ENCODE measurements around the gene UQCRH.
"Not testable (repeated sequence)": the region's sequence is repeated elsewhere in the genome, so short reads cannot be mapped to it uniquely, and the experiment has no call there.

Gene UQCRH

GRCh38 chr1:46334030-46334384, 30.5 kb downstream of the UQCRH start:
- H3K4me1 ChIP-seq (ENCODE audit: control insufficient read depth, insufficient read depth, low read length): no peaks in the 10 kb centered on the region
- no peaks in the 10 kb centered on the region for H3K27me3 ChIP-seq (ENCODE audit: control insufficient read depth, insufficient read depth, low read length)
- no peaks in the 10 kb centered on the region for H3K9me3 ChIP-seq (ENCODE audit: control insufficient read depth, insufficient read depth, low read length)
- WGBS (ENCODE audit: insufficient coverage, insufficient read length): no CpG with 5 or more reads among the region's 2 CpGs
- H3K27ac ChIP-seq (ENCODE audit: low read length): no peak overlapping the region
- H3K4me3 ChIP-seq (ENCODE audit: low read length): no peak overlapping the region
- DNase-seq (ENCODE audit: low read depth, low spot score): no peak
- H3K36me3 ChIP-seq (ENCODE audit: control insufficient read depth, insufficient read depth, low read length): no peaks in the 10 kb centered on the region

GRCh38 chr1:46335081-46335480, 31.6 kb downstream of the UQCRH start:
- Histone ChIP-seq H3K4me3 (ENCODE audit: low read length) (no peak overlapping the region), H3K36me3 (ENCODE audit: control insufficient read depth, insufficient read depth, low read length) (no peaks in the 10 kb centered on the region), H3K4me1 (ENCODE audit: control insufficient read depth, insufficient read depth, low read length) (peaks cover 2% of the 10 kb centered on the region; the same call in 1 of the 2 replicates), H3K27me3 (ENCODE audit: control insufficient read depth, insufficient read depth, low read length) (no peaks in the 10 kb centered on the region), H3K27ac (ENCODE audit: low read length) (no peak overlapping the region), H3K9me3 (ENCODE audit: control insufficient read depth, insufficient read depth, low read length) (no peaks in the 10 kb centered on the region)
- no peak for DNase-seq (ENCODE audit: low read depth, low spot score)
- WGBS (ENCODE audit: insufficient coverage, insufficient read length): no CpG with 5 or more reads among the region's 3 CpGs

- no CpG with 5 or more reads among the region's 14 CpGs for WGBS (ENCODE audit: insufficient coverage, insufficient read length)
- H3K9me3 ChIP-seq (ENCODE audit: control insufficient read depth, insufficient read depth, low read length); H3K4me3 ChIP-seq (ENCODE audit: low read length); H3K4me1 ChIP-seq (ENCODE audit: control insufficient read depth, insufficient read depth, low read length); H3K27ac ChIP-seq (ENCODE audit: low read length); H3K36me3 ChIP-seq (ENCODE audit: control insufficient read depth, insufficient read depth, low read length); H3K27me3 ChIP-seq (ENCODE audit: control insufficient read depth, insufficient read depth, low read length); DNase-seq (ENCODE audit: low read depth, low spot score): not testable (repeated sequence)
Measured at GRCh38 chr1:46337409-46337808, 33.9 kb downstream of the UQCRH start.

- peaks cover 10% of the 10 kb centered on the region; the same call in 1 of the 2 replicates for H3K36me3 ChIP-seq (ENCODE audit: control insufficient read depth, insufficient read depth, low read length)
- peak; percentile 70 for DNase-seq (ENCODE audit: low read depth, low spot score)
- peaks cover 2% of the 10 kb centered on the region; the same call in 1 of the 2 replicates for H3K4me1 ChIP-seq (ENCODE audit: control insufficient read depth, insufficient read depth, low read length)
- no CpG with 5 or more reads among the region's 53 CpGs for WGBS (ENCODE audit: insufficient coverage, insufficient read length)
- peak within 1 kb of the TSS; percentile 82; the same call in 1 of the 2 replicates for H3K4me3 ChIP-seq (ENCODE audit: low read length)
- H3K27ac ChIP-seq (ENCODE audit: low read length): no peak within 1 kb of the TSS
- no peaks in the 10 kb centered on the region for H3K9me3 ChIP-seq (ENCODE audit: control insufficient read depth, insufficient read depth, low read length)
- H3K27me3 ChIP-seq (ENCODE audit: control insufficient read depth, insufficient read depth, low read length): no peaks in the 10 kb centered on the region
Measured at GRCh38 chr1:46340404-46341221, 37.1 kb downstream of the UQCRH start, which contains the start of gene NSUN4. Gene NSUN4 (plus strand): TSS chr1:46340807. CDS start chr1:46340827, 20 bp downstream.

- peak overlapping the region; percentile 82; the same call in 1 of the 2 replicates for H3K4me3 ChIP-seq (ENCODE audit: low read length)
- no peak overlapping the region for H3K27ac ChIP-seq (ENCODE audit: low read length)
- no peak for DNase-seq (ENCODE audit: low read depth, low spot score)
- no peaks in the 10 kb centered on the region for H3K27me3 ChIP-seq (ENCODE audit: control insufficient read depth, insufficient read depth, low read length)
- peaks cover 2% of the 10 kb centered on the region; the same call in 1 of the 2 replicates for H3K4me1 ChIP-seq (ENCODE audit: control insufficient read depth, insufficient read depth, low read length)
- no peaks in the 10 kb centered on the region for H3K9me3 ChIP-seq (ENCODE audit: control insufficient read depth, insufficient read depth, low read length)
- peaks cover 10% of the 10 kb centered on the region; the same call in 1 of the 2 replicates for H3K36me3 ChIP-seq (ENCODE audit: control insufficient read depth, insufficient read depth, low read length)
- WGBS (ENCODE audit: insufficient coverage, insufficient read length): no CpG with 5 or more reads among the region's 31 CpGs
Measured at GRCh38 chr1:46341222-46342083, 38.0 kb downstream of the UQCRH start.

GRCh38 chr1:46342084-46342656, 38.7 kb downstream of the UQCRH start:
- H3K27ac ChIP-seq (ENCODE audit: low read length): no peak overlapping the region
- no peaks in the 10 kb centered on the region for H3K9me3 ChIP-seq (ENCODE audit: control insufficient read depth, insufficient read depth, low read length)
- H3K4me1 ChIP-seq (ENCODE audit: control insufficient read depth, insufficient read depth, low read length): peaks cover 2% of the 10 kb centered on the region; the same call in 1 of the 2 replicates
- peaks cover 14% of the 10 kb centered on the region; the same call in 1 of the 2 replicates for H3K36me3 ChIP-seq (ENCODE audit: control insufficient read depth, insufficient read depth, low read length)
- H3K27me3 ChIP-seq (ENCODE audit: control insufficient read depth, insufficient read depth, low read length): no peaks in the 10 kb centered on the region
- H3K4me3 ChIP-seq (ENCODE audit: low read length): no peak overlapping the region
- WGBS (ENCODE audit: insufficient coverage, insufficient read length): no CpG with 5 or more reads among the region's 6 CpGs
- no peak for DNase-seq (ENCODE audit: low read depth, low spot score)

GRCh38 chr1:46342677-46343350, 39.3 kb downstream of the UQCRH start:
- Histone ChIP-seq H3K4me1 (ENCODE audit: control insufficient read depth, insufficient read depth, low read length) (peaks cover 2% of the 10 kb centered on the region; the same call in 1 of the 2 replicates), H3K36me3 (ENCODE audit: control insufficient read depth, insufficient read depth, low read length) (peaks cover 17% of the 10 kb centered on the region; the same call in 1 of the 2 replicates), H3K9me3 (ENCODE audit: control insufficient read depth, insufficient read depth, low read length) (no peaks in the 10 kb centered on the region), H3K27ac (ENCODE audit: low read length) (no peak overlapping the region), H3K4me3 (ENCODE audit: low read length) (no peak overlapping the region), H3K27me3 (ENCODE audit: control insufficient read depth, insufficient read depth, low read length) (no peaks in the 10 kb centered on the region)
- WGBS (ENCODE audit: insufficient coverage, insufficient read length): no CpG with 5 or more reads among the region's 8 CpGs
- no peak for DNase-seq (ENCODE audit: low read depth, low spot score)

GRCh38 chr1:46343351-46343695, 39.8 kb downstream of the UQCRH start:
- WGBS (ENCODE audit: insufficient coverage, insufficient read length): no CpG with 5 or more reads among the region's 4 CpGs
- no peak overlapping the region for H3K4me3 ChIP-seq (ENCODE audit: low read length)
- H3K4me1 ChIP-seq (ENCODE audit: control insufficient read depth, insufficient read depth, low read length): peaks cover 2% of the 10 kb centered on the region; the same call in 1 of the 2 replicates
- H3K27ac ChIP-seq (ENCODE audit: low read length): no peak overlapping the region
- no peak for DNase-seq (ENCODE audit: low read depth, low spot score)
- H3K36me3 ChIP-seq (ENCODE audit: control insufficient read depth, insufficient read depth, low read length): peaks cover 17% of the 10 kb centered on the region; the same call in 1 of the 2 replicates
- H3K27me3 ChIP-seq (ENCODE audit: control insufficient read depth, insufficient read depth, low read length): no peaks in the 10 kb centered on the region
- H3K9me3 ChIP-seq (ENCODE audit: control insufficient read depth, insufficient read depth, low read length): no peaks in the 10 kb centered on the region

- Histone ChIP-seq H3K4me3 (ENCODE audit: low read length) (no peak overlapping the region), H3K27me3 (ENCODE audit: control insufficient read depth, insufficient read depth, low read length) (no peaks in the 10 kb centered on the region), H3K9me3 (ENCODE audit: control insufficient read depth, insufficient read depth, low read length) (no peaks in the 10 kb centered on the region), H3K27ac (ENCODE audit: low read length) (no peak overlapping the region), H3K36me3 (ENCODE audit: control insufficient read depth, insufficient read depth, low read length) (peaks cover 17% of the 10 kb centered on the region; the same call in 1 of the 2 replicates), H3K4me1 (ENCODE audit: control insufficient read depth, insufficient read depth, low read length) (peaks cover 2% of the 10 kb centered on the region; the same call in 1 of the 2 replicates)
- no CpG with 5 or more reads among the region's 4 CpGs for WGBS (ENCODE audit: insufficient coverage, insufficient read length)
- DNase-seq (ENCODE audit: low read depth, low spot score): no peak
Measured at GRCh38 chr1:46343705-46344104, 40.2 kb downstream of the UQCRH start.

All from iPS DF 6.9 (cell line).